GM12873 (cell line): ENCODE results near the gene DUSP28.

ENCODE experiments used
- CTCF ChIP-seq: IDR thresholded peaks from 2 replicates; pipeline ENCODE4 v1.5.1; 2012; ENCODE audit warnings: low read depth, mild to moderate bottlenecking, moderate library complexity, low read length, control low read depth; ENCODE audit not compliant: insufficient read depth; ENCODE audit errors: missing control alignments

Gene DUSP28

GRCh38 chr2:240594511-240595380 lies 34.6 kb downstream of the DUSP28 start:
- no peak for TF ChIP-seq CTCF

GRCh38 chr2:240595381-240596079 lies 35.4 kb downstream of the DUSP28 start:
- peak; percentile 76 for TF ChIP-seq CTCF

GRCh38 chr2:240596080-240596460 lies 35.9 kb downstream of the DUSP28 start:
- no peak for TF ChIP-seq CTCF

GRCh38 chr2:240596491-240596931 lies 36.4 kb downstream of the DUSP28 start:
- no peak for TF ChIP-seq CTCF

- no peak for TF ChIP-seq CTCF
These were observed 36.9 kb downstream of the DUSP28 start for GRCh38 chr2:240597054-240597418.

GRCh38 chr2:240597419-240598181 lies 37.4 kb downstream of the DUSP28 start:
- no peak for TF ChIP-seq CTCF
